A673 (cell line): ENCODE measurements around the gene RESF1. TPM values are rescaled to one million over a fixed set of nuclear protein-coding genes. Genes with fewer than 3 reads are reported as not detected.

Source experiments
- BruUV-seq: library from RNA; stranded (reverse); fragments of 400-500 nt; replicated peaks from 2 replicates; lab custom pipeline; 2021; lab: Mats Ljungman, UMichigan
- CTCF ChIA-PET: fragments of 300-600 bp; sonication (Branson Sonifier 250); formaldehyde crosslinking; loops from one replicate; lab custom pipeline; 2022; ENCODE audit warnings: antibody characterized with exemption; lab: Charles Lee
- POLR2A ChIA-PET: fragments of 300-600 bp; sonication (Branson Sonifier 250); formaldehyde crosslinking; loops from one replicate; lab custom pipeline; 2022; ENCODE audit warnings: antibody characterized with exemption; ENCODE audit not compliant: low non-redundant PET; lab: Charles Lee
- DNase-seq: peaks from one replicate; pipeline ENCODE4 v3.0.0-alpha.2; 2015; ENCODE audit warnings: low spot score
- H3K27ac ChIP-seq: fragments of 200-600 bp; sonication (generic); 2 replicates; pipeline ENCODE4 v1.5.1; 2016; ENCODE audit warnings: mixed run types, low read depth, mild to moderate bottlenecking, mixed read lengths, antibody characterized with exemption, low read length; ENCODE audit not compliant: poor library complexity, severe bottlenecking
- H3K27me3 ChIP-seq: fragments of 200-600 bp; sonication (generic); replicated peaks from 2 replicates; pipeline ENCODE4 v1.6.1; 2017; ENCODE audit warnings: mixed run types, low read depth, mild to moderate bottlenecking, mixed read lengths, antibody characterized with exemption, low read length; ENCODE audit not compliant: insufficient read depth, poor library complexity
- H3K36me3 ChIP-seq: fragments of 200-600 bp; sonication (generic); 2 replicates; pipeline ENCODE4 v1.6.1; 2016; ENCODE audit warnings: mixed run types, mild to moderate bottlenecking, mixed read lengths, antibody characterized with exemption, low read length; ENCODE audit not compliant: insufficient read depth, poor library complexity, severe bottlenecking
- H3K4me1 ChIP-seq: fragments of 200-600 bp; sonication (generic); 2 replicates; pipeline ENCODE4 v1.6.1; 2017; ENCODE audit warnings: mixed run types, mild to moderate bottlenecking, mixed read lengths, antibody characterized with exemption, low read length; ENCODE audit not compliant: insufficient read depth, poor library complexity, severe bottlenecking
- H3K4me3 ChIP-seq: fragments of 200-600 bp; sonication (generic); 2 replicates; pipeline ENCODE4 v1.5.1; 2016; ENCODE audit warnings: low read depth, mixed run types, mild to moderate bottlenecking, mixed read lengths, low read length; ENCODE audit not compliant: poor library complexity, severe bottlenecking
- H3K9me3 ChIP-seq: fragments of 200-600 bp; sonication (generic); 2 replicates; pipeline ENCODE4 v1.6.1; 2016; ENCODE audit warnings: mixed run types, low read depth, mild to moderate bottlenecking, mixed read lengths, antibody characterized with exemption, low read length; ENCODE audit not compliant: poor library complexity, severe bottlenecking
- EZH2 ChIP-seq: fragments of 200-600 bp; sonication (generic); IDR thresholded peaks from 2 replicates; pipeline ENCODE4 v1.6.1; 2017; ENCODE audit warnings: borderline replicate concordance, low read depth, mild to moderate bottlenecking, mixed read lengths, antibody characterized with exemption, low read length; ENCODE audit not compliant: poor library complexity, severe bottlenecking
- intact Hi-C: fragments of 100-400 bp; cut with micrococcal nuclease; formaldehyde crosslinking; loops from one replicate; pipeline ENCODE4 v1.10.0; 2022; ENCODE audit not compliant: unreplicated experiment
- total RNA-seq: library from RNA; stranded (reverse); gene quantifications from 2 replicates; pipeline ENCODE4 v1.2.3, GENCODE V29; 2021
- TF ChIP-seq, protein P1 (sequence below): fragments of 300-800, 200-600 bp; sonication (generic); conservative IDR thresholded peaks from 2 replicates; pipeline ENCODE4 v1.5.1; 2017; ENCODE audit warnings: low read depth, mild to moderate bottlenecking, antibody characterized with exemption, low read length, moderate library complexity, mixed read lengths

RESF1 gene
- total RNA-seq, 1 experiment from 2014 or later: 63.7 TPM

- Histone ChIP-seq H3K4me3 (no peak overlapping the region), H3K9me3 (no peaks in the 10 kb centered on the region), H3K27ac (no peak overlapping the region), H3K4me1 (no peaks in the 10 kb centered on the region), H3K27me3 (no peaks in the 10 kb centered on the region), H3K36me3 (peaks cover 14% of the 10 kb centered on the region)
- no peak for DNase-seq
- intact Hi-C loops: no loop called here
- CTCF ChIA-PET: no interaction called here
- POLR2A ChIA-PET: interaction anchor here (0.8 kb wide), 1 partner anchor 1209 kb away, joined by 3 read pairs; no protein-coding TSS in a partner anchor
- TF ChIP-seq EZH2: no peak
- TF ChIP-seq, protein P1, sequence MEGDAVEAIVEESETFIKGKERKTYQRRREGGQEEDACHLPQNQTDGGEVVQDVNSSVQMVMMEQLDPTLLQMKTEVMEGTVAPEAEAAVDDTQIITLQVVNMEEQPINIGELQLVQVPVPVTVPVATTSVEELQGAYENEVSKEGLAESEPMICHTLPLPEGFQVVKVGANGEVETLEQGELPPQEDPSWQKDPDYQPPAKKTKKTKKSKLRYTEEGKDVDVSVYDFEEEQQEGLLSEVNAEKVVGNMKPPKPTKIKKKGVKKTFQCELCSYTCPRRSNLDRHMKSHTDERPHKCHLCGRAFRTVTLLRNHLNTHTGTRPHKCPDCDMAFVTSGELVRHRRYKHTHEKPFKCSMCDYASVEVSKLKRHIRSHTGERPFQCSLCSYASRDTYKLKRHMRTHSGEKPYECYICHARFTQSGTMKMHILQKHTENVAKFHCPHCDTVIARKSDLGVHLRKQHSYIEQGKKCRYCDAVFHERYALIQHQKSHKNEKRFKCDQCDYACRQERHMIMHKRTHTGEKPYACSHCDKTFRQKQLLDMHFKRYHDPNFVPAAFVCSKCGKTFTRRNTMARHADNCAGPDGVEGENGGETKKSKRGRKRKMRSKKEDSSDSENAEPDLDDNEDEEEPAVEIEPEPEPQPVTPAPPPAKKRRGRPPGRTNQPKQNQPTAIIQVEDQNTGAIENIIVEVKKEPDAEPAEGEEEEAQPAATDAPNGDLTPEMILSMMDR: no peak
- BruUV-seq: no TSS peak
These were observed 31.9 kb downstream of the RESF1 start for GRCh38 chr12:31991146-31991545.

GRCh38 chr12:31991815-31992214 lies 32.6 kb downstream of the RESF1 start:
- CTCF ChIA-PET: interaction anchor here (0.8 kb wide), 1 partner anchor 309 kb away, joined by 8 read pairs; no protein-coding TSS in a partner anchor
- Histone ChIP-seq H3K4me3 (no peak overlapping the region), H3K27ac (no peak overlapping the region), H3K36me3 (peaks cover 20% of the 10 kb centered on the region), H3K9me3 (no peaks in the 10 kb centered on the region), H3K27me3 (no peaks in the 10 kb centered on the region), H3K4me1 (no peaks in the 10 kb centered on the region)
- intact Hi-C loops: no loop called here
- BruUV-seq: no TSS peak
- TF ChIP-seq, protein P1: no peak
- no peak for TF ChIP-seq EZH2
- POLR2A ChIA-PET: interaction anchor here (0.5 kb wide), 1 partner anchor 71 kb away, joined by 16 read pairs; no protein-coding TSS in a partner anchor
- no peak for DNase-seq

DNA sequence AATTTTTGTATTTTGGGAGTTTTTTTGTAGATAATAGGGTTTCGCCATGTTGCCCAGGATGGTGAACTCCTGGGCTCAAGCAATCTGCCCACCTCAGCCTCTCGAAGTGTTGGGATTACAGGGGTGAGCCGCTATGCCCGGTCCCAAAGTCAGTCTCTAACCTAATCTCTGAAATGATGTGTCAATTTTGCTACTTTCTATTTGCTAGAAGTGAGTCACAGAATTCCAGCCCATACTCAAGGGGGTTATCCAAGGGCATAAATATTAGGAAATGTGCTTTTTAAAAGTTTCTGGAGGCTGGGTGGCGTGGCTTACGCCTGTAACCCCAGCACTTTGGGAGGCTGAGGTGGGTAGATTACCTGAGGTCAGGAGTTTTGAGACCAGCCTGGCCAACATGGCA lies 40.5 kb downstream of the RESF1 start:
- Histone ChIP-seq H3K9me3 (no peaks in the 10 kb centered on the region), H3K4me1 (no peaks in the 10 kb centered on the region), H3K27ac (no peak overlapping the region), H3K36me3 (peaks cover 19% of the 10 kb centered on the region), H3K4me3 (no peak overlapping the region), H3K27me3 (no peaks in the 10 kb centered on the region)
- no peak for TF ChIP-seq EZH2
- CTCF ChIA-PET: no interaction called here
- no peak for DNase-seq
- POLR2A ChIA-PET: no interaction called here
- BruUV-seq: no TSS peak
- intact Hi-C loops: no loop called here

GRCh38 chr12:32000373-32001005 lies 41.3 kb downstream of the RESF1 start:
- no peak for DNase-seq
- peaks cover 19% of the 10 kb centered on the region for H3K36me3 ChIP-seq
- TF ChIP-seq, protein P1: no peak
- no peak for TF ChIP-seq EZH2
- BruUV-seq: no TSS peak
- ChIA-PET POLR2A (no interaction called here), CTCF (no interaction called here)
- H3K27ac ChIP-seq: no peak overlapping the region
- no peaks in the 10 kb centered on the region for H3K27me3 ChIP-seq
- no peaks in the 10 kb centered on the region for H3K9me3 ChIP-seq
- intact Hi-C loops: no loop called here
- H3K4me1 ChIP-seq: no peaks in the 10 kb centered on the region
- no peak overlapping the region for H3K4me3 ChIP-seq
